Pancreas (tissue), 10 donors: ENCODE data around the gene TMIGD1. TPM values are rescaled to one million over a fixed set of nuclear protein-coding genes. Genes with fewer than 3 reads are reported as not detected.

Experiments
- ATAC-seq, 4 donors: fragments of 200-7000 bp; cut with Tn5 transposase; one replicate each; pipeline versions ENCODE4 v1.8.0 to v1.9.1; 2020; ENCODE audit warnings: mild to moderate bottlenecking in 4 of 4, moderate library complexity in 4 of 4
- DNase-seq, 6 donors: peaks; one replicate each; pipeline ENCODE4 v3.0.0-alpha.2; 2020
- FAIRE-seq: peaks from 2 replicates; lab custom pipeline; 2012; peaks lifted over from hg19 to GRCh38; lab: Jason Lieb, UNC
- H3K27ac ChIP-seq, 4 donors: fragments of 200-600 bp; sonication (generic); 1 replicate in 3 of 4; 2 replicates in 1 of 4; pipeline versions ENCODE4 v1.5.0 to v1.8.0; 2020
- H3K27me3 ChIP-seq, 4 donors: fragments of 200-600 bp; one replicate each; pipeline ENCODE4 v1.8.0; 2021
- H3K36me3 ChIP-seq, 3 donors: fragments of 200-600 bp; sonication (generic) in 1 of 3; one replicate each; pipeline versions ENCODE4 v1.5.0 to v1.8.0; 2020 to 2021
- H3K4me1 ChIP-seq, 3 donors: fragments of 200-600 bp; one replicate each; pipeline ENCODE4 v1.8.0; 2021
- H3K4me3 ChIP-seq, 4 donors: fragments of 200-600 bp; sonication (generic) in 2 of 4; one replicate each; pipeline versions ENCODE4 v1.5.0 to v1.8.0; 2020 to 2021
- H3K9me3 ChIP-seq, 4 donors: fragments of 200-600 bp; one replicate each; pipeline ENCODE4 v1.8.0; 2021
- WGBS, 2 donors: extraction: QIAGEN DNeasy Blood & Tissue Kit; methylation state at CpG; one replicate each; pipeline ENCODE4 v1.1.7; 2013; 5-methylcytosine and 5-hydroxymethylcytosine counted together
- intact Hi-C, 3 donors: fragments of 100-400 bp; cut with DNase I; formaldehyde crosslinking; loops; one replicate each; pipeline versions ENCODE4 v1.11.1 to v1.14.2; 2022
- polyA plus RNA-seq, 2 donors: library from polyadenylated mRNA; stranded (reverse); fragments of 200-250 nt; gene quantifications; one replicate each; pipeline ENCODE4 v1.2.3, GENCODE V29; 2013
- total RNA-seq, 6 donors: library from RNA; stranded (reverse); fragmentation: NEBNext Ultra II Directional in 4 of 6; extraction: Animal tissue kit (Norgen Biotek cat#: 25700) in 4 of 6; gene quantifications; one replicate each; pipeline versions ENCODE4 v1.2.1 to v1.2.4, GENCODE V29; 2021 to 2023
- TF ChIP-seq, protein P1 (sequence below), 4 donors: fragments of 200-600 bp; sonication (generic) in 3 of 4; IDR thresholded peaks; one replicate each; pipeline versions ENCODE4 v1.5.0 to v1.8.0; 2021; ENCODE audit warnings: antibody characterized with exemption in 4 of 4
- donor health status: healthy with polysubstance abuse.
- donor health status: DM: no; HTN: no; CAD: no; lungs with moderate emphysema.
- donor health status: DM: no; HTN: no; CAD: no.
- donor health status: control.
- donor health status: control.
- donor health status: Bipolar disorder and iron deficiency.
- donor health status: DM: yes; HTN: yes; CAD: no.
- donor health status: DM: no; HTN: no; CAD: no.
- donor health status: DM: no; HTN: no; CAD: no.
- donor health status: DM: yes; HTN: yes; CAD: no.

TMIGD1 gene
- total and polyA plus RNA-seq, 8 donors = not detected

DNA sequence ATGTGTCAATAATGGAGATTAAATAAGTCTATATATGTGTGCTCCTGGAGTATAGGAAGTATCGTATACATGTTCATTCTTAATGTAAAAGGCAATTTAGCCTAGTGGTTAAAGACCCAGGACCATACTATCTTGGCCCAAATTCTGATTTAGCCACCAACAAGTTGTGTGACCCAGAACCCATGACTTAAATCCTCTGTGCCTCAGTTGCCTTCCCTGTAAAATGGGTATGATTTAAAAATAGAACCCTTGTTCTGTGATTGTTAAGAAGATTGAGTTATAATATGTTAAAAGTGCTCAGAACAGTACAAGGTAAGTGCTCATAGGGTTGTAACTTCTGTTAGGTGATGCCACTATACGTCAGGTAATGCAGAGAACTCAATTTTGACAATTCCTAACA, 23.3 kb downstream of the TMIGD1 start:
- Histone ChIP-seq H3K27ac (no peak overlapping the region), H3K9me3 (no peaks in the 10 kb centered on the region), H3K4me3 (no peak overlapping the region), H3K27me3 (no peaks in the 10 kb centered on the region), H3K36me3 (no peaks in the 10 kb centered on the region), H3K4me1 (no peaks in the 10 kb centered on the region)
- TF ChIP-seq, protein P1, sequence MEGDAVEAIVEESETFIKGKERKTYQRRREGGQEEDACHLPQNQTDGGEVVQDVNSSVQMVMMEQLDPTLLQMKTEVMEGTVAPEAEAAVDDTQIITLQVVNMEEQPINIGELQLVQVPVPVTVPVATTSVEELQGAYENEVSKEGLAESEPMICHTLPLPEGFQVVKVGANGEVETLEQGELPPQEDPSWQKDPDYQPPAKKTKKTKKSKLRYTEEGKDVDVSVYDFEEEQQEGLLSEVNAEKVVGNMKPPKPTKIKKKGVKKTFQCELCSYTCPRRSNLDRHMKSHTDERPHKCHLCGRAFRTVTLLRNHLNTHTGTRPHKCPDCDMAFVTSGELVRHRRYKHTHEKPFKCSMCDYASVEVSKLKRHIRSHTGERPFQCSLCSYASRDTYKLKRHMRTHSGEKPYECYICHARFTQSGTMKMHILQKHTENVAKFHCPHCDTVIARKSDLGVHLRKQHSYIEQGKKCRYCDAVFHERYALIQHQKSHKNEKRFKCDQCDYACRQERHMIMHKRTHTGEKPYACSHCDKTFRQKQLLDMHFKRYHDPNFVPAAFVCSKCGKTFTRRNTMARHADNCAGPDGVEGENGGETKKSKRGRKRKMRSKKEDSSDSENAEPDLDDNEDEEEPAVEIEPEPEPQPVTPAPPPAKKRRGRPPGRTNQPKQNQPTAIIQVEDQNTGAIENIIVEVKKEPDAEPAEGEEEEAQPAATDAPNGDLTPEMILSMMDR (IDR thresholded peaks at IDR 0.05) = no peak
- no peak for DNase-seq
- no peak for FAIRE-seq
- ATAC-seq = no peak
- WGBS, 2 donors = 92 to 96% methylated on average over 2 of the region's 2 CpGs
- intact Hi-C loops = no loop called here

DNA sequence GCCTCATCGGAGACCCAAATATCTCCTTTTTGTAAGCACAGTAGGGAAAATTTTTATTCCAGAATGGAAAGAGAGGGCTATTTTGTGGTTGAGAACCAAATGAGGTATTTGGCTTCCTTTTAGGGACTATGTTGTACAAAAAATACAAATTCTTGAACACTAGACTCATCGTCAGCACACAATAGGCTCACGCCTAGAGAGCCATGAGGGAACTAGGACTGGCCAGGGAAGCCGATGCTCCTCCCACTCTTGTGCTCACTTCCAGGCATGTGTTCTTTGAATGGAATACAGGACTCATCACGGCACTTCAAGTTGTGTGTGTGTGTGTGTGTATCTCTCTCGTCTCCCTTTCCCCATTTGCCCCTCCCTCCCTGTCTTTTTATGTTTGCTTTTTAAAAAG, 24.3 kb downstream of the TMIGD1 start:
- DNase-seq (no peak), ATAC-seq (no peak), FAIRE-seq (no peak)
- H3K4me1 ChIP-seq = no peaks in the 10 kb centered on the region
- H3K4me3 ChIP-seq = no peak overlapping the region
- 91 to 94% methylated on average over 6 of the region's 6 CpGs for WGBS, 2 donors
- H3K27ac ChIP-seq = no peak overlapping the region
- intact Hi-C loops = no loop called here
- H3K36me3 ChIP-seq = no peaks in the 10 kb centered on the region
- TF ChIP-seq, protein P1 (IDR thresholded peaks at IDR 0.05) = no peak
- no peaks in the 10 kb centered on the region for H3K27me3 ChIP-seq
- no peaks in the 10 kb centered on the region for H3K9me3 ChIP-seq

DNA sequence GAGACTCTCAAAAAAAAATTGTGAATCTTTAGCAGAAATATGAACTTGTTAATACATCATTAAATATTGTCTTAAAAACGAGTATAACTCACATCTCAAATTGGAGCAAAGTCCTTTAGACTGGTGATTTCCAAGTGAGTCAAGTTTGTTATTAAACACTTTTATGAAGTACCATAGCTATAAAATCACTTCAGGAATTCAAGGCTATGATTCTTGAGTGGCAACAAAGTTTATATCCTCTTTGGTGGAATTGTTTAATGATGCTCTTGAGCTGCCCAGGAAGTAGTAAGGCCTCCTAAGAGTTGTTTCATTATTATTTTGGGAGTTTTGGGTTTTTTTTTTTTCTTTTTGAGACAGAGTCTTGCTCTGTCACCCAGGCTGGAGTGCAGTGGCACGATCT, 25.5 kb downstream of the TMIGD1 start:
- no peak for FAIRE-seq
- DNase-seq = no peak
- intact Hi-C loops = no loop called here
- H3K9me3 ChIP-seq = no peaks in the 10 kb centered on the region
- no peaks in the 10 kb centered on the region for H3K27me3 ChIP-seq
- TF ChIP-seq, protein P1 (IDR thresholded peaks at IDR 0.05) = no peak
- no peaks in the 10 kb centered on the region for H3K36me3 ChIP-seq
- WGBS, 2 donors = 58 to 60% methylated on average over 2 of the region's 2 CpGs
- H3K27ac ChIP-seq = no peak overlapping the region
- H3K4me1 ChIP-seq = no peaks in the 10 kb centered on the region
- no peak overlapping the region for H3K4me3 ChIP-seq
- no peak for ATAC-seq

DNA sequence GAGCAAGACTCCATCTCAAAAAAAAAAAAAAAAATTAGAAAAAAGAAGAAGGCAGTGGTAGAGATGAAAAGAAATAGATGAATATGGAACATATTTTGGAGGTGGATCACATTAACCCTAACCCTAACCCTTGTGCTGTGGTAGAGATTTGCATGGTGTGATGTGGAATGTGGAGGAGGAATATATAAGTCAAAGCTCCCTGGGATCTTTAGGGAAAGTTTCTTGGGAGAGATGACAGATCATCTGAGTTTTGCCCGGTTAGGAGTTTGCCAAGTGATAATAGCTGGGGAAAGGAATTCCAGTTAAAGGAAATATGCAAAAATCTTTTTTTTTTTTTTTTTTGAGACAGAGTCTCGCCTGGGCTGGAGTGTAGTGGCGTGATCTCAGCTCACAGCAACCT, 29.1 kb downstream of the TMIGD1 start:
- ATAC-seq = no peak
- intact Hi-C loops = no loop called here

DNA sequence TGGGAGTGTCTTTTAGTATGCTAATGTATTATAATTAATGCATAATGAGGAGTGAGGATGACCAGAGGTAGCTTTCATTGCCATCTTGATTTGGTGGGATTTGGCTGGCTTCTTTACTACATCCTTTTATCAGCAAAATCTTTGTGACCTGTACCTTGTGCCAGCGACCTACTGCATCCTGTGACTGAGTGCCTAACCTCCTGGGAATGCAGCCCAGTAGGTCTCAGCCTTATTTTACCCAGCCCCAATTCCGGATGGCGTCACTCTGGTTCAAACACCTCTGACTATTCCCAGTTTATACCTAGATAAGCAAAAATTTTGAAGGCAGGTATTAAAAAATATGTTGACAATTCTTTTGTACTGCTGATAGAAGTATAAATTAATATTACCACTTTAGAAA, 31.6 kb downstream of the TMIGD1 start:
- H3K27ac ChIP-seq = no peak overlapping the region
- no peak overlapping the region for H3K4me3 ChIP-seq
- H3K36me3 ChIP-seq = no peaks in the 10 kb centered on the region
- no peak for FAIRE-seq
- no peak for ATAC-seq
- no peaks in the 10 kb centered on the region for H3K9me3 ChIP-seq
- no peaks in the 10 kb centered on the region for H3K4me1 ChIP-seq
- WGBS, 2 donors = 60 to 80% methylated on average over 3 of the region's 3 CpGs
- intact Hi-C loops = no loop called here
- DNase-seq = no peak
- H3K27me3 ChIP-seq = no peaks in the 10 kb centered on the region
- TF ChIP-seq, protein P1 (IDR thresholded peaks at IDR 0.05) = no peak

More for the DNA sequence above, 29.1 kb downstream of the TMIGD1 start:
- FAIRE-seq = no peak
- Histone ChIP-seq H3K27me3 (no peaks in the 10 kb centered on the region), H3K4me1 (no peaks in the 10 kb centered on the region), H3K36me3 (no peaks in the 10 kb centered on the region), H3K9me3 (no peaks in the 10 kb centered on the region), H3K27ac (no peak overlapping the region), H3K4me3 (no peak overlapping the region)
- DNase-seq = no peak
- WGBS, 2 donors = 68 to 71% methylated on average over 3 of the region's 3 CpGs
- TF ChIP-seq, protein P1 (IDR thresholded peaks at IDR 0.05) = no peak
